Stomach (tissue), 4 donors: ENCODE results near the gene OPCML.

ENCODE experiments used
- POLR2AphosphoS5 ChIP-seq, 3 donors: sonication (generic); formaldehyde crosslinking; IDR thresholded peaks; one replicate each; pipeline ENCODE4 v1.6.1; 2016; ENCODE audit warnings: antibody characterized with exemption in 3 of 3
- TF ChIP-seq, protein P1 (sequence below), 7 experiments: fragments of 450-650 bp in 4 of 7; fragments of 200-600 bp in 3 of 7; sonication (generic) in 3 of 7; IDR thresholded peaks; one replicate each; pipeline ENCODE4 v1.5.1; 2016 to 2019; ENCODE audit warnings: antibody characterized with exemption in 7 of 7, control low read depth in 2 of 7, mild to moderate bottlenecking in 1 of 7

DNA sequence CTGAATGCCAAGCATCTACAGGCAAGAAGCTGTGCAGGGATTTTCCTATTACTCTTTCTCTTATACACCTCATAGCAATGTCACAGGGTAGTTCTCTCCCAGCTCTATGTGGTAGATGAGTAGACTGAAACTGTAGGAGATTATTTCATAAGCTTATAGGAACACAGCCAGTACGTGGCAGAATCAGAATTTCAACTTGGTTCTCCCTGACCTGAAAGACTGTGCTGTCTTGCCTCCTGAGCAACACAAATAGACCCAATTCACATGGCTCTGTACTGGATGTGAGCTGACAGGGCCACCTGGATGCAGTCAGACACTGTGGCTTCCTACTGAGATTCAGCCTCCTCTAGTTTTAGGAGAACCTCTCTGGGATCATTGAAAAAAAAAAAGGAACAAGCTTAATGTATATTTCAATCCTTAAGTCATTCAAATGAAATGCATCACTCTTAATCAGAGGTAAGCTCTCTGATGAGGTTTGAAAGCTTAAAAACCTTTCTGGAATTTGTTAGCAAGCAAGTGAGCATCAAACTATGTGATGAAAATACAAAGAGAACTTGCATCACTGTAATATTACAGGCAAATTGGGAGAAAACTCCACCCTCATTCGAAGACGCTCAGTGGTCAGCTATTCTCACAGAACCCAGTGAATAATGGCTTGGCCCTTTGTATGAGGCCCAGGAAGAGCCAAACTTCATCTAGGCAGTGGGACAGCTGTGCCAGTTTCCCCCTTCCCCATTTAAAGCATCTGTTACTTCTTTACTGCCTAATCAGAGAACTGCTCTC, 1122.5 kb downstream of the OPCML start:
- TF ChIP-seq, protein P1, sequence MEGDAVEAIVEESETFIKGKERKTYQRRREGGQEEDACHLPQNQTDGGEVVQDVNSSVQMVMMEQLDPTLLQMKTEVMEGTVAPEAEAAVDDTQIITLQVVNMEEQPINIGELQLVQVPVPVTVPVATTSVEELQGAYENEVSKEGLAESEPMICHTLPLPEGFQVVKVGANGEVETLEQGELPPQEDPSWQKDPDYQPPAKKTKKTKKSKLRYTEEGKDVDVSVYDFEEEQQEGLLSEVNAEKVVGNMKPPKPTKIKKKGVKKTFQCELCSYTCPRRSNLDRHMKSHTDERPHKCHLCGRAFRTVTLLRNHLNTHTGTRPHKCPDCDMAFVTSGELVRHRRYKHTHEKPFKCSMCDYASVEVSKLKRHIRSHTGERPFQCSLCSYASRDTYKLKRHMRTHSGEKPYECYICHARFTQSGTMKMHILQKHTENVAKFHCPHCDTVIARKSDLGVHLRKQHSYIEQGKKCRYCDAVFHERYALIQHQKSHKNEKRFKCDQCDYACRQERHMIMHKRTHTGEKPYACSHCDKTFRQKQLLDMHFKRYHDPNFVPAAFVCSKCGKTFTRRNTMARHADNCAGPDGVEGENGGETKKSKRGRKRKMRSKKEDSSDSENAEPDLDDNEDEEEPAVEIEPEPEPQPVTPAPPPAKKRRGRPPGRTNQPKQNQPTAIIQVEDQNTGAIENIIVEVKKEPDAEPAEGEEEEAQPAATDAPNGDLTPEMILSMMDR (IDR thresholded peaks at IDR 0.05), result no peak
- no peak for TF ChIP-seq POLR2AphosphoS5 (IDR thresholded peaks at IDR 0.05)
